ENCODE results near the gene PRKCH. TPM values are rescaled to one million over a fixed set of nuclear protein-coding genes. Genes with fewer than 3 reads are reported as not detected.
A peak's percentile ranks its signal among the peaks of the same experiment; 100 is the strongest.

PRKCH gene
- total and polyA plus RNA-seq, 4 experiments from 2014 or later = 246 to 284 (median 249) TPM

- Mint-ChIP-seq H3K4me1 (peaks cover 33 to 66% (median 48%) of the 10 kb centered on the region in 4 donors), H3K27me3 (no peaks in the 10 kb centered on the region), H3K4me3 (peak overlapping the region in 1 of 8 donors; percentile 17), H3K36me3 (peaks cover 64 to 84% of the 10 kb centered on the region in 2 donors), H3K27ac (peak overlapping the region; percentile 31 to 92 (median 70)), H3K9me3 (peaks cover 0 to 2% (median 0%) of the 10 kb centered on the region in 8 donors)
- Histone ChIP-seq H3K4me3 (ENCODE audit: low read length in 2 of 2) (no peak overlapping the region), H3K27me3 (ENCODE audit: insufficient read depth, low read length) (no peaks in the 10 kb centered on the region), H3K4me1 (ENCODE audit: insufficient read depth, low read length) (peaks cover 11% of the 10 kb centered on the region), H3K9me3 (ENCODE audit: control insufficient read depth in 1 of 2, low read length in 2 of 2) (no peaks in the 10 kb centered on the region), H3K36me3 (ENCODE audit: insufficient read depth, low read length) (peaks cover 65% of the 10 kb centered on the region), H3K27ac (ENCODE audit: low read depth, low read length) (no peak overlapping the region)
- DNase-seq = no peak
- CTCF ChIA-PET (ENCODE audit: partially characterized antibody) = interaction anchor here (1.2 to 1.3 kb wide), 2 partner anchors 9 to 56 kb away, joined by 3 read pairs; no protein-coding TSS in a partner anchor
- POLR2A ChIA-PET (ENCODE audit: partially characterized antibody) = interaction anchor here (1.6 kb wide), 1 partner anchor 79 kb away, joined by 3 read pairs; no protein-coding TSS in a partner anchor
- intact Hi-C loops (cut with micrococcal nuclease) = loop anchor here (5.0 to 10.0 kb wide), 2 partner anchors 36 to 236 kb away; no protein-coding TSS in a partner anchor
Measured at GRCh38 chr14:61530896-61531295, 209.5 kb downstream of the PRKCH start.

GRCh38 chr14:61531465-61532122 is 210.2 kb downstream of the PRKCH start:
- peaks cover 0 to 2% (median 0%) of the 10 kb centered on the region in 8 donors for H3K9me3 Mint-ChIP-seq
- no peaks in the 10 kb centered on the region for H3K27me3 Mint-ChIP-seq
- H3K27ac Mint-ChIP-seq = peak overlapping the region in 6 of 7 donors; percentile 17 to 81 (median 54)
- H3K36me3 Mint-ChIP-seq = peaks cover 69 to 84% of the 10 kb centered on the region in 2 donors
- H3K4me3 ChIP-seq (ENCODE audit: low read length in 2 of 2) = no peak overlapping the region
- POLR2A ChIA-PET (ENCODE audit: partially characterized antibody) = interaction anchor here (1.6 kb wide), 1 partner anchor 79 kb away, joined by 3 read pairs; no protein-coding TSS in a partner anchor
- H3K27me3 ChIP-seq (ENCODE audit: insufficient read depth, low read length) = no peaks in the 10 kb centered on the region
- DNase-seq = no peak
- CTCF ChIA-PET (ENCODE audit: partially characterized antibody) = interaction anchor here (1.1 to 1.3 kb wide), 3 partner anchors 10 to 57 kb away, joined by 3 read pairs; no protein-coding TSS in a partner anchor
- H3K4me1 ChIP-seq (ENCODE audit: insufficient read depth, low read length) = peaks cover 4% of the 10 kb centered on the region
- H3K36me3 ChIP-seq (ENCODE audit: insufficient read depth, low read length) = peaks cover 65% of the 10 kb centered on the region
- intact Hi-C loops (cut with micrococcal nuclease) = loop anchor here (5.0 to 10.0 kb wide), 2 partner anchors 36 to 237 kb away; no protein-coding TSS in a partner anchor
- no peak overlapping the region for H3K27ac ChIP-seq (ENCODE audit: low read depth, low read length)
- H3K4me1 Mint-ChIP-seq = peaks cover 27 to 63% (median 46%) of the 10 kb centered on the region in 4 donors
- H3K9me3 ChIP-seq (ENCODE audit: control insufficient read depth in 1 of 2, low read length in 2 of 2) = no peaks in the 10 kb centered on the region
- H3K4me3 Mint-ChIP-seq = no peak overlapping the region

- Mint-ChIP-seq H3K27me3 (no peaks in the 10 kb centered on the region), H3K4me1 (peaks cover 26 to 58% (median 45%) of the 10 kb centered on the region in 4 donors), H3K4me3 (no peak overlapping the region), H3K36me3 (peaks cover 72 to 85% of the 10 kb centered on the region in 2 donors), H3K27ac (peak overlapping the region in 6 of 7 donors; percentile 3 to 70 (median 48)), H3K9me3 (peaks cover 0 to 2% (median 0%) of the 10 kb centered on the region in 8 donors)
- no peak for DNase-seq
- H3K9me3 ChIP-seq (ENCODE audit: control insufficient read depth in 1 of 2, low read length in 2 of 2) = no peaks in the 10 kb centered on the region
- CTCF ChIA-PET (ENCODE audit: partially characterized antibody) = interaction anchor here (0.8 to 1.1 kb wide), 2 partner anchors 12 to 56 kb away, joined by 3 read pairs; no protein-coding TSS in a partner anchor
- H3K36me3 ChIP-seq (ENCODE audit: insufficient read depth, low read length) = peaks cover 65% of the 10 kb centered on the region
- no peak overlapping the region for H3K27ac ChIP-seq (ENCODE audit: low read depth, low read length)
- no peaks in the 10 kb centered on the region for H3K4me1 ChIP-seq (ENCODE audit: insufficient read depth, low read length)
- POLR2A ChIA-PET (ENCODE audit: partially characterized antibody) = interaction anchor here (1.3 to 1.6 kb wide), 2 partner anchors 54 to 80 kb away, joined by 3 to 4 read pairs; no protein-coding TSS in a partner anchor
- no peak overlapping the region for H3K4me3 ChIP-seq (ENCODE audit: low read length in 2 of 2)
- intact Hi-C loops (cut with micrococcal nuclease) = loop anchor here (5.0 to 10.0 kb wide), 2 partner anchors 35 to 237 kb away; no protein-coding TSS in a partner anchor
- H3K27me3 ChIP-seq (ENCODE audit: insufficient read depth, low read length) = no peaks in the 10 kb centered on the region
Measured at GRCh38 chr14:61532123-61532505, 210.7 kb downstream of the PRKCH start.

GRCh38 chr14:61532763-61533162 is 211.4 kb downstream of the PRKCH start:
- peak overlapping the region in 5 of 7 donors; percentile 13 to 79 (median 50) for H3K27ac Mint-ChIP-seq
- Histone ChIP-seq H3K36me3 (ENCODE audit: insufficient read depth, low read length) (peaks cover 71% of the 10 kb centered on the region), H3K27me3 (ENCODE audit: insufficient read depth, low read length) (no peaks in the 10 kb centered on the region), H3K27ac (ENCODE audit: low read depth, low read length) (no peak overlapping the region), H3K4me3 (ENCODE audit: low read length in 2 of 2) (no peak overlapping the region), H3K4me1 (ENCODE audit: insufficient read depth, low read length) (no peaks in the 10 kb centered on the region), H3K9me3 (ENCODE audit: control insufficient read depth in 1 of 2, low read length in 2 of 2) (no peaks in the 10 kb centered on the region)
- POLR2A ChIA-PET (ENCODE audit: partially characterized antibody) = interaction anchor here (1.3 kb wide), 1 partner anchor 54 kb away, joined by 4 read pairs; no protein-coding TSS in a partner anchor
- peak overlapping the region in 1 of 8 donors; percentile 41 for H3K4me3 Mint-ChIP-seq
- H3K27me3 Mint-ChIP-seq = no peaks in the 10 kb centered on the region
- intact Hi-C loops (cut with micrococcal nuclease) = loop anchor here (5.0 to 10.0 kb wide), 2 partner anchors 35 to 238 kb away; no protein-coding TSS in a partner anchor
- peaks cover 19 to 56% (median 40%) of the 10 kb centered on the region in 4 donors for H3K4me1 Mint-ChIP-seq
- H3K9me3 Mint-ChIP-seq = peaks cover 0 to 2% (median 0%) of the 10 kb centered on the region in 8 donors
- DNase-seq = no peak
- H3K36me3 Mint-ChIP-seq = peaks cover 66 to 85% of the 10 kb centered on the region in 2 donors
- CTCF ChIA-PET (ENCODE audit: partially characterized antibody) = interaction anchor here (0.8 kb wide), 2 partner anchors 9 to 57 kb away, joined by 3 read pairs; no protein-coding TSS in a partner anchor

- Histone ChIP-seq H3K27ac (ENCODE audit: low read depth, low read length) (no peak overlapping the region), H3K4me3 (ENCODE audit: low read length in 2 of 2) (no peak overlapping the region), H3K36me3 (ENCODE audit: insufficient read depth, low read length) (peaks cover 74% of the 10 kb centered on the region), H3K9me3 (ENCODE audit: control insufficient read depth in 1 of 2, low read length in 2 of 2) (no peaks in the 10 kb centered on the region), H3K27me3 (ENCODE audit: insufficient read depth, low read length) (no peaks in the 10 kb centered on the region), H3K4me1 (ENCODE audit: insufficient read depth, low read length) (no peaks in the 10 kb centered on the region)
- Mint-ChIP-seq H3K36me3 (peaks cover 60 to 86% of the 10 kb centered on the region in 2 donors), H3K4me1 (peaks cover 17 to 50% (median 34%) of the 10 kb centered on the region in 4 donors), H3K27me3 (no peaks in the 10 kb centered on the region), H3K9me3 (peaks cover 0 to 2% (median 0%) of the 10 kb centered on the region in 8 donors), H3K27ac (peak overlapping the region; percentile 6 to 83 (median 65)), H3K4me3 (peak overlapping the region in 1 of 8 donors; percentile 36)
- no peak for DNase-seq
- ChIA-PET CTCF (ENCODE audit: partially characterized antibody) (interaction anchor here (0.6 kb wide), 1 partner anchor 71 kb away, joined by 3 read pairs; no protein-coding TSS in a partner anchor), POLR2A (ENCODE audit: partially characterized antibody) (interaction anchor here (1.3 kb wide), 1 partner anchor 55 kb away, joined by 4 read pairs; no protein-coding TSS in a partner anchor)
- intact Hi-C loops (cut with micrococcal nuclease) = loop anchor here (5.0 to 10.0 kb wide), 2 partner anchors 34 to 239 kb away; no protein-coding TSS in a partner anchor
Measured at GRCh38 chr14:61533513-61534255, 212.3 kb downstream of the PRKCH start.

- no peak overlapping the region for H3K27ac ChIP-seq (ENCODE audit: low read depth, low read length)
- H3K9me3 ChIP-seq (ENCODE audit: control insufficient read depth in 1 of 2, low read length in 2 of 2) = no peaks in the 10 kb centered on the region
- H3K27me3 Mint-ChIP-seq = no peaks in the 10 kb centered on the region
- H3K4me3 ChIP-seq (ENCODE audit: low read length in 2 of 2) = no peak overlapping the region
- ChIA-PET POLR2A (ENCODE audit: partially characterized antibody) (interaction anchor here (1.1 kb wide), 1 partner anchor 135 kb away, joined by 3 read pairs; no protein-coding TSS in a partner anchor), CTCF (ENCODE audit: partially characterized antibody) (no interaction called here)
- H3K36me3 Mint-ChIP-seq = peaks cover 62 to 90% of the 10 kb centered on the region in 2 donors
- H3K4me1 Mint-ChIP-seq = peaks cover 17 to 48% (median 29%) of the 10 kb centered on the region in 4 donors
- H3K4me1 ChIP-seq (ENCODE audit: insufficient read depth, low read length) = no peaks in the 10 kb centered on the region
- H3K9me3 Mint-ChIP-seq = no peaks in the 10 kb centered on the region
- no peak overlapping the region for H3K4me3 Mint-ChIP-seq
- DNase-seq = no peak
- H3K27ac Mint-ChIP-seq = peak overlapping the region in 5 of 7 donors; percentile 44 to 79 (median 60)
- intact Hi-C loops (cut with micrococcal nuclease) = loop anchor here (10.0 kb wide), 1 partner anchor 240 kb away; no protein-coding TSS in a partner anchor
- no peaks in the 10 kb centered on the region for H3K27me3 ChIP-seq (ENCODE audit: insufficient read depth, low read length)
- H3K36me3 ChIP-seq (ENCODE audit: insufficient read depth, low read length) = peaks cover 76% of the 10 kb centered on the region
Measured at GRCh38 chr14:61535032-61535431, 213.7 kb downstream of the PRKCH start.

Measured in CD4-positive, alpha-beta memory T cell (primary cell).